NCI-H748 (cell line): ENCODE results near the gene MED29.

ENCODE experiments used
- DNase-seq: peaks from one replicate; lab custom pipeline; 2025; ENCODE audit not compliant: unreplicated experiment; lab: John Stamatoyannopoulos, UW

Gene MED29

GRCh38 chr19:39410017-39410830, 19.0 kb downstream of the MED29 start:
- DNase-seq = peak; percentile 72

GRCh38 chr19:39410831-39411080, 19.6 kb downstream of the MED29 start:
- DNase-seq = no peak

GRCh38 chr19:39411081-39411831, 20.1 kb downstream of the MED29 start:
- DNase-seq = no peak

GRCh38 chr19:39411832-39412099, 20.6 kb downstream of the MED29 start:
- peak; percentile 94 for DNase-seq

- DNase-seq = peak; percentile 100
Observed at GRCh38 chr19:39412100-39412866, 21.1 kb downstream of the MED29 start, which contains the start of gene PLEKHG2. TSS of gene PLEKHG2 (plus strand) at chr19:39412669. CDS start at chr19:39414087, 1,418 bp downstream.

GRCh38 chr19:39412867-39413271, 21.7 kb downstream of the MED29 start:
- no peak for DNase-seq

- peak; percentile 73 for DNase-seq
Observed at GRCh38 chr19:39413272-39413910, 22.2 kb downstream of the MED29 start.

- DNase-seq = peak; percentile 47
Observed at GRCh38 chr19:39413911-39414608, 22.9 kb downstream of the MED29 start.

- DNase-seq = no peak
Observed at GRCh38 chr19:39415111-39416046, 24.2 kb downstream of the MED29 start.

GRCh38 chr19:39416152-39417120, 25.3 kb downstream of the MED29 start:
- no peak for DNase-seq

GRCh38 chr19:39417463-39418181, 26.4 kb downstream of the MED29 start:
- no peak for DNase-seq

- no peak for DNase-seq
Observed at GRCh38 chr19:39419003-39419402, 27.8 kb downstream of the MED29 start.

GRCh38 chr19:39420769-39421168, 29.6 kb downstream of the MED29 start:
- DNase-seq = no peak

- no peak for DNase-seq
Observed at GRCh38 chr19:39422020-39422419, 30.8 kb downstream of the MED29 start.

GRCh38 chr19:39423258-39424086, 32.3 kb downstream of the MED29 start:
- DNase-seq = no peak

- no peak for DNase-seq
Observed at GRCh38 chr19:39424934-39425333, 33.8 kb downstream of the MED29 start.

- no peak for DNase-seq
Observed at GRCh38 chr19:39425744-39426143, 34.6 kb downstream of the MED29 start.
